GM18867 (cell line): Measurements from ENCODE around the gene SPRYD3.
"Not testable (repeated sequence)": the region's sequence is repeated elsewhere in the genome, so short reads cannot be mapped to it uniquely, and the experiment has no call there.

Experiments
- ATAC-seq: cut with Tn5 transposase; IDR thresholded peaks from one replicate; pipeline ENCODE4 v1.9.1; 2021; ENCODE audit warnings: mild to moderate bottlenecking, moderate library complexity; ENCODE audit not compliant: unreplicated experiment

SPRYD3 gene

DNA sequence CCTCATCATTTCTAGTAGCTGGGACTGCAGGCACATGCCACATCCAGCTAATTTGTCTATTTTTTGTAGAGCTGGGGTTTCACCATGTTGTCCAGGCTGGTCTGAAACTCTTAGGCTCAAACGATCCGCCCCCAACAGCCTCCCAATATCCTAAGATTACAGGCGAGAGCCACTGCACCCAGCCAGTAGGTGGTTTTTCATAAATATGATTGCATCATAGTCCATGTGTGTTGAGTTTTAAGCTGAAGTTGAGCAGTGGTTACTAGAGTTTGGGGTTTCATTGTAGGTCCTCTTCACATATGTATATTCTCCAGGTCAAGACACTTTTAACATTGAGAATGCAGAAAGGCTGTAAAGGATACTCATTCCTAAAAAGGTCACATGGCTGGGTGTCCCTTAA, 42.4 kb downstream of the SPRYD3 start:
- no peak for ATAC-seq

DNA sequence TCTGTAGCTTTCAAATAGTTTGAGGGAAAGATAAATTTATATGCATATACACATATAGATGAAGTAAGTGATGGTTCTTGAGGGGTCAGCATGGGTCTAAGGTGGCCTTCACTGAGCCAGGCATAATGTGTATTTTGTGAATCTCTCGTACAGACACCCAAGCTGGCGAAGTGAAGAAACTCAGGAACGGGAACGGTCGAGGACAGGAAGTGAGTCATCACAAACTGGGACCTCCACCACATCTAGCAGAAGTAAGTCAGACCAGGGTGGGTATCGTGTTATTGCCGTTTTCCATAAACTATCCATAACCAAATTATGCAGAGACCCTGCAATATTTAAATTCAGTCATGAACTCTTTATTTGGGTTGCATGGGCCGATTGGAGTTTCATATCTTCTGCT, 44.7 kb downstream of the SPRYD3 start:
- ATAC-seq = no peak

DNA sequence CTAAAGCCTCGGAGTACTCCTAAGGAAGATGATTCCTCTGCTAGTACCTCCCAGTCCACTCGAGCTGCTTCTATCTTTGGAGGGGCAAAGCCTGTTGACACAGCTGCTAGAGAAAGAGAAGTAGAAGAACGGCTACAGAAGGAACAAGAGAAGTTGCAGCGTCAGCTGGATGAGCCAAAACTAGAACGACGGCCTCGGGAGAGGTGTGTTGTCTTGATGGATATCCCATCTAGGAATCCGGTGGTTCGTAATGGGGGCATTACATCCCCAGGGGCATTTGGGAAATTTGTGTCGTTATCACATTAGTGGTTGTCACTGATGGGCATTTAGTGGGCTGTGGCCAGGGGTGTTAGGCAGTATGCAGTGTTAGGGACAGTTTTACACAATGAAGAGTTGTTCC, 45.4 kb downstream of the SPRYD3 start:
- ATAC-seq = not testable (repeated sequence)

DNA sequence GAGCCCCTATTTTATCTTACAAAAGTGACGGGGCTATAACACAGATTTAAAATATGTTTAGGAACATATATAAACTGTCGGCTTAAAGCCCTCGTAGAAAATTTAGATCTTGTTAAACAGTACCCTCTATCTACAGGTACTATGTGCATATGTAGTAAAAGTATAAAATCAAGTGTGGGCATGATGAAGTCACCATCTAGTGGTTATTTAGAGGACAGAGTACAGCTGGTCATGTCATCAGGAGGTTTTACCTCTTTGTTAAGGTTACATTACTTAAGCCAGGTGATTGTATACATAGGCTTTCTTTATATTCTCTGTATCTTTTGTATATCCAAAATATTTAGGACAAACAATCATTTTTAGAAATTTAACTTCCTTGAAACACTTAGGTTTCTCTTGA, 47.6 kb downstream of the SPRYD3 start:
- no peak for ATAC-seq

DNA sequence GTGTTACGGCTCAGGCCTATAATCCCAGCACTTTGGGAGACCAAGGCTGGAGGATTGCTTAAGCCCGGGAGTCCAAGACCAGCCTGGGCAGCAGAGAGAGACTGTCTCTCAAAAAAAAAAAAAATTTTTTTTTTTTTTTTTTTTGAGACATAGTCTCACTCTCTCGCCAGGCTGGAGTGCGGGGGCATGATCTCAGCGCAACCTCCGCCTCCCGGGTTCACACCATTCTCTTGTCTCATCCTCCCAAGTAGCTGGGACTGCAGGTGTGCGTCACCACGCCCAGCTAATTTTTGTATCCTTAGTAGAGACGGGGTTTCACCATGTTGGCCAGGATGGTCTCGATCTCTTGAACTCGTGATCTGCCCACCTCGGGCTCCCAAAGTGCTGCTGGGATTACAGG, 52.2 kb downstream of the SPRYD3 start:
- ATAC-seq = not testable (repeated sequence)

DNA sequence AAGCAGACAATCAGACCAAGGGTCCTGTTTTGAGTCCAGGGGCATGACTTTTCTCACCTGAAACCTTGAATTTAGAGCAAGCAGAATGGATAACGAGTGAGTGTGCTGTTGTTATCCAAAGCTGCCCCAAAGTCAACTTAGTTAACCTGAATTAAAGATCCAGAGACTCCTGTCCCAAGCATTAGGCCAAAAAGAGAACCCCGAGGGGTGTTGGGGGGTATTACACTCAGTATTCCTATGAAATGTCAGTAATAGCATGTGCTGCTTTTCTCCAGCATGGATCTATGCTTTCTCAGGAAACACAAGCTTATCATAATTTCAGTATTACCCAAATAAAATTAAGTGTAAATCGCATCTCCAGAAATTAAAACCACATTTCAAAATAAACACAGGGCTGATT, 53.9 kb downstream of the SPRYD3 start:
- no peak for ATAC-seq

DNA sequence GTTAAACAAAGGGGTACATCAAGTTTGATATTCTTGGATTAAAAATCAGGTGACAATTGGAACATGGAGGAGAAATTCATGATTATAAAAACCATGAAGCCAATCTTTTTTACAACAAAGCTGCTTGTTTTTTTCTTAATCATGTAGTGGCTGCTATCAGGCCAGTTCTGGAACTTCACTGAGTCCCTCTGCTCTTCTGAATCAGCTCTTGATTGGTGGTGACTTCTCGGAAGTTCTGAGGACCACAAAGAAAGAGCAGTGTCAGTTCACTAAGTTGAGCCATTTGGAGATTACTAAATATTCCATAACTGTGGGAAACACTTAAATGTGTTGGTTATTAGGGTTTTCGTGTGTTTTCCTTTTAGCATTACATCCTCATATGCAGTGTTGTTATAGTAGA, 64.5 kb downstream of the SPRYD3 start:
- no peak for ATAC-seq
